Measurements from ENCODE around the gene IL15.

- no peak for TF ChIP-seq CTCF (IDR thresholded peaks at IDR 0.05; ENCODE audit: insufficient read depth, low read length, poor library complexity, severe bottlenecking)
- TF ChIP-seq EZH2phosphoT487 (conservative IDR thresholded peaks at IDR 0.05; ENCODE audit: low read length) = no peak
Measured at GRCh38 chr4:141772838-141773237, 136.5 kb downstream of the IL15 start.
